WTC11 (cell line): ENCODE results near the gene REX1BD. TPM values are rescaled to one million over a fixed set of nuclear protein-coding genes. Genes with fewer than 3 reads are reported as not detected.

Experiments used
- ATF2 ChIP-seq: sonication (generic); formaldehyde crosslinking; IDR thresholded peaks from 2 replicates; pipeline ENCODE4 v1.8.1; 2022; ENCODE audit warnings: low read depth, missing genetic modification reagents, borderline replicate concordance
- CBFB ChIP-seq: sonication (generic); formaldehyde crosslinking; IDR thresholded peaks from 2 replicates; pipeline ENCODE4 v1.8.1; 2022; ENCODE audit warnings: mild to moderate bottlenecking, low read depth, missing genetic modification reagents
- CDX4 ChIP-seq: fragments of 250-450 bp; sonication (Bioruptor Pico); IDR thresholded peaks from 2 replicates; pipeline ENCODE4 v1.9.0; 2021; ENCODE audit warnings: moderate library complexity, mild to moderate bottlenecking, inconsistent platforms, borderline replicate concordance
- CREB1 ChIP-seq: sonication (generic); formaldehyde crosslinking; IDR thresholded peaks from 2 replicates; pipeline ENCODE4 v1.8.0; 2023; ENCODE audit warnings: mild to moderate bottlenecking, missing genetic modification reagents
- ELF4 ChIP-seq: sonication (generic); formaldehyde crosslinking; IDR thresholded peaks from 2 replicates; pipeline ENCODE4 v1.8.1; 2022; ENCODE audit warnings: low read depth, mild to moderate bottlenecking, moderate library complexity, missing genetic modification reagents
- ERG ChIP-seq: fragments of 250-450 bp; sonication (Bioruptor Pico); IDR thresholded peaks from 2 replicates; pipeline ENCODE4 v1.8.0; 2021; ENCODE audit warnings: mild to moderate bottlenecking
- ESRRA ChIP-seq: sonication (generic); formaldehyde crosslinking; IDR thresholded peaks from 2 replicates; pipeline ENCODE4 v1.8.1; 2022; ENCODE audit warnings: mild to moderate bottlenecking, missing genetic modification reagents, borderline replicate concordance
- ETV6 ChIP-seq: sonication (generic); formaldehyde crosslinking; IDR thresholded peaks from 2 replicates; pipeline ENCODE4 v1.8.1; 2022; ENCODE audit warnings: mild to moderate bottlenecking, missing genetic modification reagents
- FOXP1 ChIP-seq: sonication (generic); formaldehyde crosslinking; IDR thresholded peaks from 2 replicates; pipeline ENCODE4 v1.8.0; 2022; ENCODE audit warnings: missing genetic modification reagents, mild to moderate bottlenecking, moderate library complexity, borderline replicate concordance
- GABPB1 ChIP-seq: sonication (generic); formaldehyde crosslinking; IDR thresholded peaks from 2 replicates; pipeline ENCODE4 v1.8.1; 2023; ENCODE audit warnings: mild to moderate bottlenecking, missing genetic modification reagents
- GRHL2 ChIP-seq: fragments of 250-450 bp; sonication (Bioruptor Pico); IDR thresholded peaks from 2 replicates; pipeline ENCODE4 v1.8.0; 2022; ENCODE audit warnings: mild to moderate bottlenecking, moderate library complexity; ENCODE audit not compliant: insufficient replicate concordance, severe bottlenecking
- HMGA2 ChIP-seq: fragments of 250-450 bp; sonication (Bioruptor Pico); IDR thresholded peaks from 2 replicates; pipeline ENCODE4 v1.4.0; 2021; ENCODE audit warnings: mild to moderate bottlenecking, moderate library complexity
- HMGXB4 ChIP-seq: sonication (generic); formaldehyde crosslinking; IDR thresholded peaks from 2 replicates; pipeline ENCODE4 v1.8.1; 2023; ENCODE audit warnings: mild to moderate bottlenecking, moderate library complexity, missing genetic modification reagents
- MXD4 ChIP-seq: fragments of 250-450 bp; sonication (Bioruptor Pico); IDR thresholded peaks from 2 replicates; pipeline ENCODE4 v1.8.0; 2021; ENCODE audit warnings: mild to moderate bottlenecking, moderate library complexity, borderline replicate concordance
- NFATC4 ChIP-seq: fragments of 250-450 bp; sonication (Bioruptor Pico); IDR thresholded peaks from 2 replicates; pipeline ENCODE4 v1.9.0; 2021; ENCODE audit warnings: mild to moderate bottlenecking
- NFE2L1 ChIP-seq: sonication (generic); formaldehyde crosslinking; IDR thresholded peaks from 2 replicates; pipeline ENCODE4 v1.8.1; 2023; ENCODE audit warnings: missing genetic modification reagents
- RORB ChIP-seq: fragments of 250-450 bp; sonication (Bioruptor Pico); IDR thresholded peaks from 2 replicates; pipeline ENCODE4 v1.9.0; 2021; ENCODE audit warnings: mild to moderate bottlenecking
- SMAD3 ChIP-seq: sonication (generic); formaldehyde crosslinking; IDR thresholded peaks from 2 replicates; pipeline ENCODE4 v1.8.0; 2022; ENCODE audit warnings: missing genetic modification reagents, mild to moderate bottlenecking, borderline replicate concordance
- SMAD4 ChIP-seq: sonication (generic); formaldehyde crosslinking; IDR thresholded peaks from 2 replicates; pipeline ENCODE4 v1.8.0; 2022; ENCODE audit warnings: mild to moderate bottlenecking, missing genetic modification reagents
- SOX15 ChIP-seq: fragments of 250-450 bp; sonication (Bioruptor Pico); IDR thresholded peaks from 2 replicates; pipeline ENCODE4 v1.9.0; 2021; ENCODE audit warnings: mild to moderate bottlenecking
- SP1 ChIP-seq: sonication (generic); formaldehyde crosslinking; conservative IDR thresholded peaks from 2 replicates; pipeline ENCODE4 v1.8.1; 2022; ENCODE audit warnings: missing genetic modification reagents
- TCF7 ChIP-seq: sonication (generic); formaldehyde crosslinking; IDR thresholded peaks from 2 replicates; pipeline ENCODE4 v1.8.0; 2022; ENCODE audit warnings: mild to moderate bottlenecking, low read depth, missing genetic modification reagents, moderate library complexity
- ZNF121 ChIP-seq: sonication (generic); formaldehyde crosslinking; IDR thresholded peaks from 2 replicates; pipeline ENCODE4 v1.8.0; 2023; ENCODE audit warnings: missing genetic modification reagents
- ZNF416 ChIP-seq: fragments of 250-450 bp; sonication (Bioruptor Pico); IDR thresholded peaks from 2 replicates; pipeline ENCODE4 v1.9.0; 2021; ENCODE audit warnings: mild to moderate bottlenecking, inconsistent platforms
- ZNF423 ChIP-seq: fragments of 250-450 bp; sonication (Bioruptor Pico); IDR thresholded peaks from 2 replicates; pipeline ENCODE4 v2.1.2; 2022; ENCODE audit warnings: mild to moderate bottlenecking, moderate library complexity
- ZNF425 ChIP-seq: fragments of 250-450 bp; sonication (Bioruptor Pico); conservative IDR thresholded peaks from 2 replicates; pipeline ENCODE4 v1.9.0; 2021; ENCODE audit warnings: mild to moderate bottlenecking
- ZSCAN18 ChIP-seq: fragments of 250-450 bp; sonication (Bioruptor Pico); IDR thresholded peaks from 2 replicates; pipeline ENCODE4 v2.1.2; 2022; ENCODE audit warnings: mild to moderate bottlenecking, moderate library complexity
- total RNA-seq: library from RNA; stranded (reverse); gene quantifications from 3 replicates; pipeline ENCODE4 v1.2.3, GENCODE V29; 2021
- TF ChIP-seq, protein P1 (sequence below): sonication (generic); formaldehyde crosslinking; IDR thresholded peaks from 2 replicates; pipeline ENCODE4 v1.8.1; 2023; ENCODE audit warnings: mild to moderate bottlenecking, missing genetic modification reagents

The REX1BD gene
- total RNA-seq, 1 experiment from 2014 or later, result 90.2 TPM

DNA sequence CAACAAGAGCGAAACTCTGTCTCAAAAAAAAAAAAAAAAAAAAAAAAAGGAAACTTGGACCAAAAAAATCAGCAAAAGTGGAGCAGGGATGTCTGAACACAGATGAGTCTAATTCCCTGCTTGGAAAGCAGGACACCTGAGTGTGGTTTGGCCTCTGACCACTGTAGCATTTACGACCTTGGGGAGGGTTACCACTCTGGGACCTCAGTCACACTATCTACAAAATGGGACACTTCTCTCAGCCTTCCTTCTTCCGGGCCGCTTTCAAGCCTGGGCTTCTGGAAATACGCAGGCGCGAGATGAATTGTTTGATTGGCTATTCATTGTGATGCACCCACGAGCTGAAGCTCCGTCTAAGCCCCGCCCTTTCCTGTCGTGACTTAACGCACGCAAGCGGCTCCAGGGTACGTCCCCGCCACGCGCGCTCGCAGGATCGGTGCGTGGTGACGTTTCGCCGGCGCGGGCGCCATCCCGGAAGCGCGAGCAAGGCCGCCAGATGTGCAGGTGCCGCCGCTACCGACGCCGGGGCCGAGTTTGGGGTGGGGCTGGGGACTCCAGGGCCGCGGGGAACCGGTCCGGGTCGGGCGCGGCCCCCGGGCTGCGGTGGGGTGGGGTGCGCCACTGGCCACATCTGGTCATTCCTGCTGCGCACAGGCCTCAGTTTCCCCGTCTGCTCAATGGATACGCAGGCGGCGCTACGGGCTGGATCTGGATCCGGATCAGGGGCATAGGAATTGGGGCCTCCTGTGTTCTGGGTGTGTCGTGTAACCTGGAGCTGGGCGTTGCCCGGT lies 31.0 kb upstream of the REX1BD start, which contains the start of gene KXD1 (continued):
- TF ChIP-seq CDX4 (CRISPR knock-in tag) (no peak), ATF2 (CRISPR knock-in tag) (no peak), ETV6 (CRISPR knock-in tag) (peak; percentile 83; the same call in 1 of the 2 replicates), ELF4 (CRISPR knock-in tag) (no peak), HMGXB4 (0 out of 2 replicates have a peak, but pooled peaks have one; percentile 40), ZNF425 (CRISPR knock-in tag) (no peak), HMGA2 (no peak), SMAD4 (no peak), ZSCAN18 (CRISPR knock-in tag) (no peak), MXD4 (CRISPR knock-in tag) (no peak), SP1 (CRISPR knock-in tag) (peak; percentile 80; the same call in 1 of the 2 replicates), TCF7 (CRISPR knock-in tag) (no peak), RORB (CRISPR knock-in tag) (no peak), CREB1 (CRISPR knock-in tag) (no peak), GRHL2 (CRISPR knock-in tag) (no peak), ZNF121 (no peak), ESRRA (CRISPR knock-in tag) (no peak), NFATC4 (CRISPR knock-in tag) (no peak), FOXP1 (CRISPR knock-in tag) (no peak; the same call in 1 of the 2 replicates), SMAD3 (CRISPR knock-in tag) (no peak), ERG (CRISPR knock-in tag) (no peak), CBFB (no peak), GABPB1 (CRISPR knock-in tag) (0 out of 2 replicates have a peak, but pooled peaks have one; percentile 39), NFE2L1 (0 out of 2 replicates have a peak, but pooled peaks have one; percentile 42), ZNF416 (CRISPR knock-in tag) (no peak), SOX15 (CRISPR knock-in tag) (no peak), ZNF423 (no peak)
- TF ChIP-seq, protein P1, sequence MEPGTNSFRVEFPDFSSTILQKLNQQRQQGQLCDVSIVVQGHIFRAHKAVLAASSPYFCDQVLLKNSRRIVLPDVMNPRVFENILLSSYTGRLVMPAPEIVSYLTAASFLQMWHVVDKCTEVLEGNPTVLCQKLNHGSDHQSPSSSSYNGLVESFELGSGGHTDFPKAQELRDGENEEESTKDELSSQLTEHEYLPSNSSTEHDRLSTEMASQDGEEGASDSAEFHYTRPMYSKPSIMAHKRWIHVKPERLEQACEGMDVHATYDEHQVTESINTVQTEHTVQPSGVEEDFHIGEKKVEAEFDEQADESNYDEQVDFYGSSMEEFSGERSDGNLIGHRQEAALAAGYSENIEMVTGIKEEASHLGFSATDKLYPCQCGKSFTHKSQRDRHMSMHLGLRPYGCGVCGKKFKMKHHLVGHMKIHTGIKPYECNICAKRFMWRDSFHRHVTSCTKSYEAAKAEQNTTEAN (CRISPR knock-in tag), result no peak
